PFSK-1 (cell line): ENCODE measurements around the gene NRP2.

ENCODE experiments used
- POLR2AphosphoS5 ChIP-seq: IDR thresholded peaks from 2 replicates; pipeline ENCODE4 v1.6.1; 2012; ENCODE audit warnings: low read depth, mild to moderate bottlenecking, control low read depth, low read length, moderate library complexity
- SIN3A ChIP-seq: IDR thresholded peaks from 2 replicates; pipeline ENCODE4 v1.6.1; 2012; ENCODE audit warnings: mild to moderate bottlenecking, low read length, moderate library complexity, borderline replicate concordance; ENCODE audit not compliant: insufficient read depth
- TAF1 ChIP-seq: IDR thresholded peaks from 2 replicates; pipeline ENCODE4 v1.6.1; 2012; ENCODE audit warnings: low read length, control low read depth, borderline replicate concordance; ENCODE audit not compliant: insufficient read depth
- TF ChIP-seq, protein P1 (sequence below), 2 experiments: IDR thresholded peaks; 2 replicates each; pipeline versions ENCODE4 v1.6.1 to v1.8.0; 2011 to 2012; ENCODE audit warnings: low read depth in 2 of 2, low read length in 2 of 2, control low read depth in 1 of 2, inconsistent platforms in 1 of 2, mild to moderate bottlenecking in 1 of 2, moderate library complexity in 1 of 2; ENCODE audit not compliant: insufficient read depth in 1 of 2

DNA sequence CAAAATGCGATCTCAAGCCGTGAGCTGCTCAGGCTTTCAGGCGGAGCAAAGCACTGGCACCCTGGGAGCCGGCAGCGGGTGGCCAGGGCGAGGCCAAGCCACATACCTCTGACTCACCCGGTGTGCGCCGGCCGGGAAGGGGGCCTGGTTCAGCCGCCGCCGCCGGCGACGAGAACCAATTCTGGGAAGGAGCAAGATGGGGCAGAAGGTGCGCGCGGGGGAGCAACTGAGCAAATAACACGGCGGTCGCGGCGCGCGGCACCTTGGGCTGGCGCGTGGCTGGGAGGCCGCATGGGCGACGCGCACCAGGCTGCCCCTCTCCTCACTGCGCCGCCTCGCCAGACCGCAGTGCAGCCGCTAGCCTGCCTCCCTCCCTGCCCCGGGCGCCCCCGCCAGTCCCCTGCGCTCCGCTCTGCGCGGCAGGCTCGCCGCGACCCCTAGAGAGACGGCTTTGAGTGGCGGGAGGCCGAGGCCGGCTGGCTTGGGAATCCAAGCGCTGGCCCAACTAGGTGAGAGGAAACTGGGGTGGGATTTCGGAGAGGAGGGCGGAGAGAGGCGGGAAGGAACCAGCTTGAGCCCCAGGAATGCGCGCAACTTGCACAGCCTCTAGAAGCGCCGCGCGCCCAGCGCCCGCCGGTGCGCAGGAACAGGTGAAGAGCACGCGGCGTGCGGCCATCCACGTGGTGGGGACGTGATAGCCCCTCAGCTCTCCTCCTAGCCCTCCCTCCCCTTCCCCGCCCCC lies 3.2 kb downstream of the NRP2 start:
- TF ChIP-seq, protein P1, sequence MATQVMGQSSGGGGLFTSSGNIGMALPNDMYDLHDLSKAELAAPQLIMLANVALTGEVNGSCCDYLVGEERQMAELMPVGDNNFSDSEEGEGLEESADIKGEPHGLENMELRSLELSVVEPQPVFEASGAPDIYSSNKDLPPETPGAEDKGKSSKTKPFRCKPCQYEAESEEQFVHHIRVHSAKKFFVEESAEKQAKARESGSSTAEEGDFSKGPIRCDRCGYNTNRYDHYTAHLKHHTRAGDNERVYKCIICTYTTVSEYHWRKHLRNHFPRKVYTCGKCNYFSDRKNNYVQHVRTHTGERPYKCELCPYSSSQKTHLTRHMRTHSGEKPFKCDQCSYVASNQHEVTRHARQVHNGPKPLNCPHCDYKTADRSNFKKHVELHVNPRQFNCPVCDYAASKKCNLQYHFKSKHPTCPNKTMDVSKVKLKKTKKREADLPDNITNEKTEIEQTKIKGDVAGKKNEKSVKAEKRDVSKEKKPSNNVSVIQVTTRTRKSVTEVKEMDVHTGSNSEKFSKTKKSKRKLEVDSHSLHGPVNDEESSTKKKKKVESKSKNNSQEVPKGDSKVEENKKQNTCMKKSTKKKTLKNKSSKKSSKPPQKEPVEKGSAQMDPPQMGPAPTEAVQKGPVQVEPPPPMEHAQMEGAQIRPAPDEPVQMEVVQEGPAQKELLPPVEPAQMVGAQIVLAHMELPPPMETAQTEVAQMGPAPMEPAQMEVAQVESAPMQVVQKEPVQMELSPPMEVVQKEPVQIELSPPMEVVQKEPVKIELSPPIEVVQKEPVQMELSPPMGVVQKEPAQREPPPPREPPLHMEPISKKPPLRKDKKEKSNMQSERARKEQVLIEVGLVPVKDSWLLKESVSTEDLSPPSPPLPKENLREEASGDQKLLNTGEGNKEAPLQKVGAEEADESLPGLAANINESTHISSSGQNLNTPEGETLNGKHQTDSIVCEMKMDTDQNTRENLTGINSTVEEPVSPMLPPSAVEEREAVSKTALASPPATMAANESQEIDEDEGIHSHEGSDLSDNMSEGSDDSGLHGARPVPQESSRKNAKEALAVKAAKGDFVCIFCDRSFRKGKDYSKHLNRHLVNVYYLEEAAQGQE (IDR thresholded peaks at IDR 0.05; ENCODE audit: insufficient read depth in 1 of 2, low read depth in 2 of 2, low read length in 2 of 2) = no peak
- no peak for TF ChIP-seq POLR2AphosphoS5
- TF ChIP-seq TAF1 = no peak
- TF ChIP-seq SIN3A = no peak
